A549 (cell line): Measurements from ENCODE around the gene TM4SF18. TPM values are rescaled to one million over a fixed set of nuclear protein-coding genes. Genes with fewer than 3 reads are reported as not detected.

Source experiments
- ATAC-seq, 2 experiments: fragments of 200-7000 bp in 1 of 2; fragments of >200 bp in 1 of 2; cut with Nextera tagmentation in 1 of 2; cut with Tn5 transposase in 1 of 2; 3 replicates each; pipeline versions ENCODE4 v1.8.0 to v1.9.1; 2018 to 2020; ENCODE audit warnings: mild to moderate bottlenecking in 1 of 2, moderate library complexity in 1 of 2
- CTCF ChIA-PET: fragments of 300-600 bp; sonication (Branson Sonifier 250); formaldehyde crosslinking; extraction: SDS; loops from one replicate; lab custom pipeline; 2021; ENCODE audit warnings: antibody characterized with exemption, inconsistent platforms; lab: Yijun Ruan, JAX
- POLR2A ChIA-PET: fragments of 350-600 bp; formaldehyde crosslinking; extraction: SDS; loops from one replicate; lab custom pipeline; 2021; ENCODE audit warnings: antibody characterized with exemption, inconsistent platforms; lab: Yijun Ruan, JAX
- DNase-seq, 2 experiments: peaks; one replicate each; pipeline versions ENCODE4 v3.0.0 to v3.0.0-alpha.2; 2011 to 2016; ENCODE audit warnings: low read depth in 1 of 2, low spot score in 1 of 2
- FAIRE-seq: peaks from 2 replicates; lab custom pipeline; 2011; peaks lifted over from hg19 to GRCh38; lab: Jason Lieb, UNC
- H3K27ac ChIP-seq, 2 experiments: fragments of >200 bp; sonication (Bioruptor Twin); formaldehyde crosslinking; 3 replicates each; pipeline ENCODE4 v1.5.1; 2016 to 2017
- H3K4me1 ChIP-seq: fragments of >200 bp; sonication (Bioruptor Twin); formaldehyde crosslinking; 3 replicates; pipeline ENCODE4 v1.6.1; 2016
- H3K4me2 ChIP-seq: fragments of >200 bp; sonication (Bioruptor Twin); formaldehyde crosslinking; 3 replicates; pipeline ENCODE4 v1.6.1; 2016
- H3K4me3 ChIP-seq: fragments of >200 bp; sonication (Bioruptor Twin); formaldehyde crosslinking; 3 replicates; pipeline ENCODE4 v1.5.1; 2016
- H3K9me3 ChIP-seq: fragments of >200 bp; sonication (Bioruptor Twin); formaldehyde crosslinking; 3 replicates; pipeline ENCODE4 v1.6.1; 2016
- CBX8 ChIP-seq: fragments of 200-600 bp; sonication (generic); IDR thresholded peaks from 2 replicates; pipeline ENCODE4 v1.6.1; 2016
- CEBPB ChIP-seq, 2 experiments: fragments of >200 bp in 1 of 2; sonication (Bioruptor Twin) in 1 of 2; formaldehyde crosslinking in 1 of 2; IDR thresholded peaks; 2 replicates each; pipeline ENCODE4 v1.6.1; 2012 to 2016
- EHF ChIP-seq: fragments of 250-450 bp; sonication (Bioruptor Pico); IDR thresholded peaks from 2 replicates; pipeline ENCODE4 v1.5.0; 2020; ENCODE audit warnings: mild to moderate bottlenecking
- FOSB ChIP-seq: fragments of 250-450 bp; sonication (Bioruptor Pico); IDR thresholded peaks from 2 replicates; pipeline ENCODE4 v1.5.0; 2020; ENCODE audit warnings: mild to moderate bottlenecking, moderate library complexity
- FOSL2 ChIP-seq, 2 experiments: fragments of 450-650 bp in 1 of 2; fragments of >200 bp in 1 of 2; sonication (Bioruptor Twin) in 1 of 2; formaldehyde crosslinking; IDR thresholded peaks; 2 replicates each; pipeline versions ENCODE4 v1.5.0 to v1.6.1; 2016 to 2020; ENCODE audit warnings: mild to moderate bottlenecking in 1 of 2, moderate library complexity in 1 of 2
- HOXA7 ChIP-seq: fragments of 250-450 bp; sonication (Bioruptor Pico); IDR thresholded peaks from 2 replicates; pipeline ENCODE4 v1.5.0; 2020; ENCODE audit warnings: mild to moderate bottlenecking, moderate library complexity
- HOXB5 ChIP-seq: fragments of 250-450 bp; sonication (Bioruptor Pico); IDR thresholded peaks from 2 replicates; pipeline ENCODE4 v1.5.0; 2020; ENCODE audit warnings: mild to moderate bottlenecking, moderate library complexity
- JUN ChIP-seq, 2 experiments: fragments of >200 bp; sonication (Bioruptor Twin); formaldehyde crosslinking; IDR thresholded peaks; 2 replicates in 1 of 2; 3 replicates in 1 of 2; pipeline ENCODE4 v1.6.1; 2016 to 2017
- MAZ ChIP-seq: fragments of 150-350 bp; IDR thresholded peaks from 2 replicates; pipeline ENCODE4 v1.6.1; 2014; ENCODE audit warnings: antibody characterized with exemption, low read depth, low read length, borderline replicate concordance
- POLR2A ChIP-seq: IDR thresholded peaks from 2 replicates; pipeline ENCODE4 v1.6.1; 2012; ENCODE audit warnings: mild to moderate bottlenecking, low read length
- POLR2AphosphoS2 ChIP-seq: conservative IDR thresholded peaks from 2 replicates; pipeline ENCODE4 v1.6.1; 2012; ENCODE audit warnings: low read length, improper control_type of control experiment, inconsistent platforms
- RAD21 ChIP-seq, 2 experiments: fragments of >200 bp in 1 of 2; sonication (Bioruptor Twin) in 1 of 2; formaldehyde crosslinking in 1 of 2; IDR thresholded peaks in 1 of 2; conservative IDR thresholded peaks in 1 of 2; 2 replicates in 1 of 2; 3 replicates in 1 of 2; pipeline ENCODE4 v1.6.1; 2012 to 2018; ENCODE audit warnings: inconsistent platforms in 1 of 2
- RARB ChIP-seq: fragments of 250-450 bp; sonication (Bioruptor Pico); IDR thresholded peaks from 2 replicates; pipeline ENCODE4 v1.8.0; 2021; ENCODE audit warnings: mild to moderate bottlenecking, moderate library complexity
- TFCP2L1 ChIP-seq: fragments of 250-450 bp; sonication (Bioruptor Pico); IDR thresholded peaks from 2 replicates; pipeline ENCODE4 v1.5.0; 2021; ENCODE audit warnings: mild to moderate bottlenecking
- TP53 ChIP-seq: fragments of 250-450 bp; sonication (Bioruptor Pico); IDR thresholded peaks from 2 replicates; pipeline ENCODE4 v1.5.0; 2021; ENCODE audit warnings: mild to moderate bottlenecking, moderate library complexity
- ZFP36 ChIP-seq: fragments of 450-650 bp; IDR thresholded peaks from 2 replicates; pipeline ENCODE4 v1.6.1; 2014; ENCODE audit warnings: borderline replicate concordance; ENCODE audit not compliant: partially characterized antibody
- ZNF302 ChIP-seq: fragments of 250-450 bp; sonication (Bioruptor Pico); IDR thresholded peaks from 2 replicates; pipeline ENCODE4 v1.9.0; 2021; ENCODE audit warnings: inconsistent platforms, mild to moderate bottlenecking, moderate library complexity
- ZSCAN20 ChIP-seq: fragments of 250-450 bp; sonication (Bioruptor Pico); IDR thresholded peaks from 2 replicates; pipeline ENCODE4 v1.8.0; 2022; ENCODE audit warnings: mild to moderate bottlenecking, moderate library complexity
- WGBS: methylation state at CpG from one replicate; pipeline ENCODE4 v1.1.6; 2017; ENCODE audit errors: missing lambda C conversion rate; 5-methylcytosine and 5-hydroxymethylcytosine counted together
- polyA plus RNA-seq, 4 experiments: library from polyadenylated mRNA; depleted of rRNA in 3 of 4; stranded (reverse); fragments of >200 nt; fragmentation: RNase III in 1 of 4; extraction: RNeasy Plus Mini Kit Qiagen cat#74134 plus additional on column Dnase treatment in 1 of 4; gene quantifications; 2 replicates in 3 of 4; 3 replicates in 1 of 4; pipeline ENCODE4 v1.2.3, GENCODE V29; 2011 to 2017
- TF ChIP-seq, protein P1 (sequence below): fragments of >200 bp; sonication (Bioruptor Twin); formaldehyde crosslinking; IDR thresholded peaks from 3 replicates; pipeline ENCODE4 v1.6.1; 2016
- TF ChIP-seq, protein P2 (sequence below): fragments of >200 bp; sonication (Bioruptor Twin); formaldehyde crosslinking; IDR thresholded peaks from 3 replicates; pipeline ENCODE4 v1.5.1; 2016
- TF ChIP-seq, protein P3 (sequence below): IDR thresholded peaks from 2 replicates; pipeline ENCODE4 v1.6.1; 2012
- TF ChIP-seq, protein P4 (sequence below): fragments of 250-450 bp; sonication (Bioruptor Pico); IDR thresholded peaks from 2 replicates; pipeline ENCODE4 v1.5.0; 2020; ENCODE audit warnings: low read depth, mild to moderate bottlenecking, moderate library complexity
- TF ChIP-seq, protein P5 (sequence below): fragments of 250-450 bp; sonication (Bioruptor Pico); IDR thresholded peaks from 2 replicates; pipeline ENCODE4 v1.5.0; 2021; ENCODE audit warnings: mild to moderate bottlenecking, moderate library complexity, borderline replicate concordance
- TF ChIP-seq, protein P6 (sequence below): fragments of 150-350 bp; IDR thresholded peaks from 2 replicates; pipeline ENCODE4 v1.6.1; 2014; ENCODE audit warnings: low read depth, mild to moderate bottlenecking, low read length

Gene TM4SF18
- polyA plus RNA-seq, 2 of the 4 experiments (the other 2 are of a cell fraction) = 51.3 to 99.8 TPM

DNA sequence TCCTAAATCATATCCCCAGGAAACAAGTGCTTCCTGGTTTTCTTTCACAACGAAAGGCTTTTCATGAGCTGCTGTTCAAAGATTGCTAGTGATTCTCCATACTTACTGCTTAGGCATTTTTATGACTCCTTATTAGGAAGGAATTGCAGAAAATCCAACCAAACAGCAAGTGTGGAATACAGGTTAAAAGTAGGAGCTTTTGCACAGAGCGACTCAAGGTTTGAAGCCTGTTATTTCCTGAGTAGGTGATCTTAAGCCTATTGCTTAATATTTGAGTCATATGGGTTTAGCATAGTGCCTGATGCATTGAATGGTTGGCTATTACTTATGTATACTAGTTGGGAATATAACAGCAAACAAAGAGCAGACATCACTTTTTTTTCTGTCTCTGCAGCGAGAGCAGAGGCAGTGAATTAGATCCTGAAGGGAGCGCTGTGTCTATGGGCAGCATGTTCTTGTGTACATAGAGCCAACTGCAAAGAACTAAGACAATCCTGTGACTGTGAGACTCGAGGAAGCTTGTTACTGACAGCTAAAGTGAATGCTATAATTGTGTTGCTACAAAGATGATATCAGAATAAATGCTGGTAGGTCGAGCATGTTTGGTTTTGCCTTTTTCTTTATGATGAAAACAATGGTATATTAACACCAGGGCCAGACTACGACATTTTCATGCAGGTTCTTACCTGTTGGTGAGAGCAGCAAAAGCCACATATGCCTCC is 37.7 kb upstream of the TM4SF18 start:
- FAIRE-seq = peak; percentile 81
- Histone ChIP-seq H3K4me3 (peak overlapping the region; percentile 58), H3K27ac (peak overlapping the region; percentile 79 to 88), H3K4me2 (peak overlapping the region; percentile 91), H3K4me1 (peaks cover 86% of the 10 kb centered on the region), H3K9me3 (no peaks in the 10 kb centered on the region)
- TF ChIP-seq, protein P1, sequence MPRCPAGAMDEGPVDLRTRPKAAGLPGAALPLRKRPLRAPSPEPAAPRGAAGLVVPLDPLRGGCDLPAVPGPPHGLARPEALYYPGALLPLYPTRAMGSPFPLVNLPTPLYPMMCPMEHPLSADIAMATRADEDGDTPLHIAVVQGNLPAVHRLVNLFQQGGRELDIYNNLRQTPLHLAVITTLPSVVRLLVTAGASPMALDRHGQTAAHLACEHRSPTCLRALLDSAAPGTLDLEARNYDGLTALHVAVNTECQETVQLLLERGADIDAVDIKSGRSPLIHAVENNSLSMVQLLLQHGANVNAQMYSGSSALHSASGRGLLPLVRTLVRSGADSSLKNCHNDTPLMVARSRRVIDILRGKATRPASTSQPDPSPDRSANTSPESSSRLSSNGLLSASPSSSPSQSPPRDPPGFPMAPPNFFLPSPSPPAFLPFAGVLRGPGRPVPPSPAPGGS = 0 out of 3 replicates have a peak, but pooled peaks have one; percentile 33
- TF ChIP-seq RARB (peak; percentile 91), EHF (CRISPR knock-in tag) (peak; percentile 13; the same call in 1 of the 2 replicates), ZSCAN20 (CRISPR knock-in tag) (no peak), MAZ (no peak), FOSL2 (IDR thresholded peaks at IDR 0.05) (no peak), FOSL2 (CRISPR knock-in tag; IDR thresholded peaks at IDR 0.05) (peak; percentile 55; the same call in 1 of the 2 replicates), ZNF302 (CRISPR knock-in tag) (no peak), TP53 (peak; percentile 87; the same call in 1 of the 2 replicates), ZFP36 (no peak), POLR2AphosphoS2 (peak; percentile 95), HOXB5 (CRISPR knock-in tag) (0 out of 2 replicates have a peak, but pooled peaks have one; percentile 9), HOXA7 (CRISPR knock-in tag) (peak; percentile 93), JUN (IDR thresholded peaks at IDR 0.05) (peak in 1 of 2 experiments; percentile 38; a peak in 3 of 5 replicates), FOSB (CRISPR knock-in tag) (peak; percentile 96), CEBPB (IDR thresholded peaks at IDR 0.05) (peak; percentile 79; a peak in 3 of 4 replicates), RAD21 (conservative IDR thresholded peaks at IDR 0.05 in 1 of 2, IDR thresholded peaks at IDR 0.05 in 1 of 2) (peak; percentile 39 to 43; a peak in 4 of 5 replicates), CBX8 (no peak), TFCP2L1 (CRISPR knock-in tag) (peak; percentile 85; the same call in 1 of the 2 replicates), POLR2A (no peak)
- TF ChIP-seq, protein P2, sequence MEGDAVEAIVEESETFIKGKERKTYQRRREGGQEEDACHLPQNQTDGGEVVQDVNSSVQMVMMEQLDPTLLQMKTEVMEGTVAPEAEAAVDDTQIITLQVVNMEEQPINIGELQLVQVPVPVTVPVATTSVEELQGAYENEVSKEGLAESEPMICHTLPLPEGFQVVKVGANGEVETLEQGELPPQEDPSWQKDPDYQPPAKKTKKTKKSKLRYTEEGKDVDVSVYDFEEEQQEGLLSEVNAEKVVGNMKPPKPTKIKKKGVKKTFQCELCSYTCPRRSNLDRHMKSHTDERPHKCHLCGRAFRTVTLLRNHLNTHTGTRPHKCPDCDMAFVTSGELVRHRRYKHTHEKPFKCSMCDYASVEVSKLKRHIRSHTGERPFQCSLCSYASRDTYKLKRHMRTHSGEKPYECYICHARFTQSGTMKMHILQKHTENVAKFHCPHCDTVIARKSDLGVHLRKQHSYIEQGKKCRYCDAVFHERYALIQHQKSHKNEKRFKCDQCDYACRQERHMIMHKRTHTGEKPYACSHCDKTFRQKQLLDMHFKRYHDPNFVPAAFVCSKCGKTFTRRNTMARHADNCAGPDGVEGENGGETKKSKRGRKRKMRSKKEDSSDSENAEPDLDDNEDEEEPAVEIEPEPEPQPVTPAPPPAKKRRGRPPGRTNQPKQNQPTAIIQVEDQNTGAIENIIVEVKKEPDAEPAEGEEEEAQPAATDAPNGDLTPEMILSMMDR = peak; percentile 41; the same call in 2 of the 3 replicates
- TF ChIP-seq, protein P3, sequence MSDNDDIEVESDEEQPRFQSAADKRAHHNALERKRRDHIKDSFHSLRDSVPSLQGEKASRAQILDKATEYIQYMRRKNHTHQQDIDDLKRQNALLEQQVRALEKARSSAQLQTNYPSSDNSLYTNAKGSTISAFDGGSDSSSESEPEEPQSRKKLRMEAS = peak; percentile 68; the same call in 1 of the 2 replicates
- TF ChIP-seq, protein P4, sequence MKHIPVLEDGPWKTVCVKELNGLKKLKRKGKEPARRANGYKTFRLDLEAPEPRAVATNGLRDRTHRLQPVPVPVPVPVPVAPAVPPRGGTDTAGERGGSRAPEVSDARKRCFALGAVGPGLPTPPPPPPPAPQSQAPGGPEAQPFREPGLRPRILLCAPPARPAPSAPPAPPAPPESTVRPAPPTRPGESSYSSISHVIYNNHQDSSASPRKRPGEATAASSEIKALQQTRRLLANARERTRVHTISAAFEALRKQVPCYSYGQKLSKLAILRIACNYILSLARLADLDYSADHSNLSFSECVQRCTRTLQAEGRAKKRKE (CRISPR knock-in tag) = 0 out of 2 replicates have a peak, but pooled peaks have one; percentile 19
- TF ChIP-seq, protein P5, sequence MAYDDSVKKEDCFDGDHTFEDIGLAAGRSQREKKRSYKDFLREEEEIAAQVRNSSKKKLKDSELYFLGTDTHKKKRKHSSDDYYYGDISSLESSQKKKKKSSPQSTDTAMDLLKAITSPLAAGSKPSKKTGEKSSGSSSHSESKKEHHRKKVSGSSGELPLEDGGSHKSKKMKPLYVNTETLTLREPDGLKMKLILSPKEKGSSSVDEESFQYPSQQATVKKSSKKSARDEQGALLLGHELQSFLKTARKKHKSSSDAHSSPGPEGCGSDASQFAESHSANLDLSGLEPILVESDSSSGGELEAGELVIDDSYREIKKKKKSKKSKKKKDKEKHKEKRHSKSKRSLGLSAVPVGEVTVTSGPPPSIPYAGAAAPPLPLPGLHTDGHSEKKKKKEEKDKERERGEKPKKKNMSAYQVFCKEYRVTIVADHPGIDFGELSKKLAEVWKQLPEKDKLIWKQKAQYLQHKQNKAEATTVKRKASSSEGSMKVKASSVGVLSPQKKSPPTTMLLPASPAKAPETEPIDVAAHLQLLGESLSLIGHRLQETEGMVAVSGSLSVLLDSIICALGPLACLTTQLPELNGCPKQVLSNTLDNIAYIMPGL (CRISPR knock-in tag) = peak; percentile 88
- TF ChIP-seq, protein P6, sequence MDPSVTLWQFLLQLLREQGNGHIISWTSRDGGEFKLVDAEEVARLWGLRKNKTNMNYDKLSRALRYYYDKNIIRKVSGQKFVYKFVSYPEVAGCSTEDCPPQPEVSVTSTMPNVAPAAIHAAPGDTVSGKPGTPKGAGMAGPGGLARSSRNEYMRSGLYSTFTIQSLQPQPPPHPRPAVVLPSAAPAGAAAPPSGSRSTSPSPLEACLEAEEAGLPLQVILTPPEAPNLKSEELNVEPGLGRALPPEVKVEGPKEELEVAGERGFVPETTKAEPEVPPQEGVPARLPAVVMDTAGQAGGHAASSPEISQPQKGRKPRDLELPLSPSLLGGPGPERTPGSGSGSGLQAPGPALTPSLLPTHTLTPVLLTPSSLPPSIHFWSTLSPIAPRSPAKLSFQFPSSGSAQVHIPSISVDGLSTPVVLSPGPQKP = no peak
- 13% methylated on average over 7 of the region's 7 CpGs for WGBS
- CTCF ChIA-PET = interaction anchor here (0.7 to 5.8 kb wide), 11 partner anchors 9 to 251 kb away, joined by 3 to 23 read pairs (median 5); no protein-coding TSS in a partner anchor
- peak in 1 of 2 experiments; percentile 0; a peak in 1 of 6 replicates for ATAC-seq
- POLR2A ChIA-PET = interaction anchor here (1.0 to 1.1 kb wide), 2 partner anchors 9 to 56 kb away, joined by 3 read pairs; no protein-coding TSS in a partner anchor
- DNase-seq = peak in 1 of 2 experiments; percentile 74
